NB4 (cell line): ENCODE data around the gene PRM2.

ENCODE experiments used
- DNase-seq: peaks from one replicate; pipeline ENCODE4 v3.0.0; 2010; ENCODE audit warnings: low read depth
- H3K4me3 ChIP-seq: one replicate; pipeline ENCODE4 v1.5.1; 2011; ENCODE audit warnings: mild to moderate bottlenecking, low read depth, low read length, moderate library complexity
- MYC ChIP-seq: IDR thresholded peaks from 2 replicates; pipeline ENCODE4 v1.6.1; 2011; ENCODE audit warnings: low read depth, low read length
- POLR2A ChIP-seq: IDR thresholded peaks from 2 replicates; pipeline ENCODE4 v1.6.1; 2011; ENCODE audit warnings: mild to moderate bottlenecking; ENCODE audit not compliant: insufficient read length; ENCODE audit errors: extremely low read depth
- TF ChIP-seq, protein P1 (sequence below): IDR thresholded peaks from one replicate; pipeline ENCODE4 v1.5.1; 2012; ENCODE audit warnings: low read depth, low read length
- TF ChIP-seq, protein P2 (sequence below): IDR thresholded peaks from 2 replicates; pipeline ENCODE4 v1.6.1; 2011; ENCODE audit warnings: low read depth, low read length

The PRM2 gene

DNA sequence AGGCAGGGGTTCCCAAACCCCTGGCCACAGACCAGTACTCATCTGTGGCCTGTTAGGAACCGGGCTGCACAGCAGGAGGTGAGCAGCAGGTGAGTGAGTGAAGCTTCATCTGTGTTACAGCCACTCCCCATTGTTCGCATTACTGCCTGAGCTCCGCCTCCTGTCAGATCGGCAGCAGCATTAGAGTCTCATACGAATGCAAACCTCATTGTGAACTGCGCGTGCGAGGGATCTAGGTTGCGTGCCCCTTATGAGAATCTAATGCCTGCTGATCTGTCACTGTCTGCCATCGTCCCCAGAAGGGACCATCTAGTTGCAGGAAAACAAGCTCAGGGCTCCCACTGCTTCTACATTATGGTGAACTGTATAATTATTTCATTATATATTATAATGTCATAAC lies 43.9 kb upstream of the PRM2 start:
- TF ChIP-seq POLR2A (no peak), MYC (no peak)
- TF ChIP-seq, protein P1, sequence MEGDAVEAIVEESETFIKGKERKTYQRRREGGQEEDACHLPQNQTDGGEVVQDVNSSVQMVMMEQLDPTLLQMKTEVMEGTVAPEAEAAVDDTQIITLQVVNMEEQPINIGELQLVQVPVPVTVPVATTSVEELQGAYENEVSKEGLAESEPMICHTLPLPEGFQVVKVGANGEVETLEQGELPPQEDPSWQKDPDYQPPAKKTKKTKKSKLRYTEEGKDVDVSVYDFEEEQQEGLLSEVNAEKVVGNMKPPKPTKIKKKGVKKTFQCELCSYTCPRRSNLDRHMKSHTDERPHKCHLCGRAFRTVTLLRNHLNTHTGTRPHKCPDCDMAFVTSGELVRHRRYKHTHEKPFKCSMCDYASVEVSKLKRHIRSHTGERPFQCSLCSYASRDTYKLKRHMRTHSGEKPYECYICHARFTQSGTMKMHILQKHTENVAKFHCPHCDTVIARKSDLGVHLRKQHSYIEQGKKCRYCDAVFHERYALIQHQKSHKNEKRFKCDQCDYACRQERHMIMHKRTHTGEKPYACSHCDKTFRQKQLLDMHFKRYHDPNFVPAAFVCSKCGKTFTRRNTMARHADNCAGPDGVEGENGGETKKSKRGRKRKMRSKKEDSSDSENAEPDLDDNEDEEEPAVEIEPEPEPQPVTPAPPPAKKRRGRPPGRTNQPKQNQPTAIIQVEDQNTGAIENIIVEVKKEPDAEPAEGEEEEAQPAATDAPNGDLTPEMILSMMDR, result no peak
- TF ChIP-seq, protein P2, sequence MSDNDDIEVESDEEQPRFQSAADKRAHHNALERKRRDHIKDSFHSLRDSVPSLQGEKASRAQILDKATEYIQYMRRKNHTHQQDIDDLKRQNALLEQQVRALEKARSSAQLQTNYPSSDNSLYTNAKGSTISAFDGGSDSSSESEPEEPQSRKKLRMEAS, result no peak
- no peak overlapping the region for H3K4me3 ChIP-seq
- no peak for DNase-seq

DNA sequence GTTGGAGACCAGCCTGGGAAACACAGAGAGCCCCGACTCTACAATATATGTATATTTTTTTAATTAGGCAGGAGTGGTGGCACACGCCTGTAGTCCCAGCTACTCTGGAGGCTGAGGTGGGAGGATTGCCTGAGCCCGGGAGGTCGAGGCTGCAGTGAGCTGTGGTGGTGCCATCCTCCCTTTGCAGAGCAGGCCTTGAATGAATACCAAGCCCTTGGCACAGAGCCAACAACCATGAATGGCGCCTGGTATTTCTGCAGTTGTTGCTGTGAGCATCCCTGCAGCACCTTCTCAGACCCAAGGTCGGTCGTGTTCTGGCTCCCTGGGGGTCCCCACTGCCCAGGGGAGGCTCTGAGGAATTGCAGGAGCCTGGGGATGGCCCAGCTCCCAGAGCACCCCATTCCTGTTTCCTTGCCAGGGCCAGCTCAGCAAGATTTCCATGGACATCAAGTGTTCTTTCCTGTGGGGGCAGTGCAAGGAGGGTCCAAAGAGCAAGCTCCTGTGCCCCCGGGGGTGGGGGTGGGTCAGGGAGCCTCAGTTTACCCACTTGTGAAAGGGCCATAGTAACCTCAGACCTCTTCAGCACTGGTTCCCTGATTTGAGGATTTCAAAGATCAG lies 43.4 kb upstream of the PRM2 start:
- DNase-seq, result no peak
- H3K4me3 ChIP-seq, result no peak overlapping the region
- TF ChIP-seq, protein P2, result no peak
- TF ChIP-seq MYC (no peak), POLR2A (no peak)
- TF ChIP-seq, protein P1, result no peak

DNA sequence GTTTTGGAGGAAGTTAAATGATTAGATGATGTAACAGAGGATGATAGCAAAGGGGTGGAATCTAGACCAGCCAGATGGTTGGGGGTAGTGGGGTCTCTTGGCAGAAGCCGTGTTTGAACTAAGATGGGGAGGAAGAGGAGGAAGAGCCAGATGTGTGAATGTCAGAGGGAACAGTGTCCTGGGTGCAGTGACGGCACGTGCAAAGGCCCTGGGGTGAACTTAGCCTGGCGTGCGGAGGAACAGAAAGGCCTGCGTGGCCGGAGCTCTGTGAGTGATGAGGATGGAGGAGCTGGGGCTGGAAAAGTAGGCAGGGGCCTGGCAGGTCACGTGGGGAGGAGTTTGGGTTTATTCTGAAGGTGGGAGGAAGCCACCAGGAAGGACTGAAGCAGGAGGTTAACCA lies 42.5 kb upstream of the PRM2 start:
- H3K4me3 ChIP-seq, result no peak overlapping the region
- DNase-seq, result no peak
- TF ChIP-seq, protein P2, result no peak
- TF ChIP-seq, protein P1, result no peak
- no peak for TF ChIP-seq MYC
- no peak for TF ChIP-seq POLR2A

DNA sequence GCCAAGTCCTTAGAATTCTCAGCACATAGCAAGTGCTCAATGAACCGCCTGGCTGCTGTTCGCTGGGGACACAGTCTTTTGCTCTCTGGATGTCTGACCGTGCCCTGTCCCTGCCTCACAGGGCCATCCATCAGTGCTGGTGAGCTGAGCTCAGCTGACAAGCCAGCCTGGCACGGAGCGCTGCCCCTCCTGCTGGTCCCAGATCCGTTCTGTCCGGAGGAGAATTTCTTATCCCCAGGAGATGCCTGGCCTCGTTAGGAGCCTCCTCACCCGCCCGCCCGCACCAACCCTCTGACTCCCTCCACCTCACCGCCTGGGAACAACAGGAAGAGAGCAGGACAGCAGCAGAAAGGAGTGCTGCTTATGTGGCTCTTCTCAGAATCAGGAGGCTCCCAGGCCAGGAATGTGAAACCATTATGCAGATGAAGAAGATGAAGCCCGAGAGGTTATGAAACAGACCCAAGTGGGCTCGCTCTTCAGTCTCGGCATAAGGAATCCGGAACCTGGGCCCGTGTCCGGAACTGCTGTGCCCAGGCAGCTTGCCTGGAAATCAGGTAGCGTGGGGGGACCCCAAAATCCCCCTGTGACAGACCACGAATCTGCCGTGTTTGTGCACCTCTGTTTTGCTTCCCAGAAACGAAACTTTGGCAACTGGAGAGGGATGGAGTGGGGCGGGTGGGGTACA lies 40.2 kb upstream of the PRM2 start:
- no peak for DNase-seq
- no peak overlapping the region for H3K4me3 ChIP-seq
- no peak for TF ChIP-seq MYC
- no peak for TF ChIP-seq POLR2A
- TF ChIP-seq, protein P1, result no peak
- TF ChIP-seq, protein P2, result no peak

DNA sequence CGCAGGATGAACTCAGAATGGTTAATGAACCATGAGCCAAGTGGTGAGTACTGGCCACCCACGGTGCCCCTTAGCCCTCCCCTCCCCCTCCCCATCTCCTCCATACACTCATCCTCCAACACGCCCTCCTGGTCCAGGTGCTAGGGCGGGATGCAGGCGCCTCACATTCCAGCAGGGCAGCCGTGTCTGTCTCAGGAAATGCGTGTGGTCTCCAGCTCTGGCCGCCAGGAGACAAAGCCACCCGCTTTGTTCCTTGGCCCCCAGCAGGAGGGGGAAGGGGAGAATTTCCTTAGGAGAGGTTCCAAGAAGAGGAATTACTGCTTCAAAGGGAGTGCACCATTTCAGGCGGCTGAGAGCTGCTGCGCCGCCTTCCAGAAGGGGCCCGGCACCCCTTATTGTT lies 39.2 kb upstream of the PRM2 start:
- no peak for DNase-seq
- TF ChIP-seq, protein P1, result no peak
- TF ChIP-seq, protein P2, result no peak
- TF ChIP-seq MYC, result no peak
- no peak for TF ChIP-seq POLR2A
- no peak overlapping the region for H3K4me3 ChIP-seq
